ENCODE measurements around the gene KCNJ10. TPM values are rescaled to one million over a fixed set of nuclear protein-coding genes. Genes with fewer than 3 reads are reported as not detected.

The KCNJ10 gene
- total and polyA plus RNA-seq, 5 experiments from 2014 or later = 0.29 TPM; not detected in 4

DNA sequence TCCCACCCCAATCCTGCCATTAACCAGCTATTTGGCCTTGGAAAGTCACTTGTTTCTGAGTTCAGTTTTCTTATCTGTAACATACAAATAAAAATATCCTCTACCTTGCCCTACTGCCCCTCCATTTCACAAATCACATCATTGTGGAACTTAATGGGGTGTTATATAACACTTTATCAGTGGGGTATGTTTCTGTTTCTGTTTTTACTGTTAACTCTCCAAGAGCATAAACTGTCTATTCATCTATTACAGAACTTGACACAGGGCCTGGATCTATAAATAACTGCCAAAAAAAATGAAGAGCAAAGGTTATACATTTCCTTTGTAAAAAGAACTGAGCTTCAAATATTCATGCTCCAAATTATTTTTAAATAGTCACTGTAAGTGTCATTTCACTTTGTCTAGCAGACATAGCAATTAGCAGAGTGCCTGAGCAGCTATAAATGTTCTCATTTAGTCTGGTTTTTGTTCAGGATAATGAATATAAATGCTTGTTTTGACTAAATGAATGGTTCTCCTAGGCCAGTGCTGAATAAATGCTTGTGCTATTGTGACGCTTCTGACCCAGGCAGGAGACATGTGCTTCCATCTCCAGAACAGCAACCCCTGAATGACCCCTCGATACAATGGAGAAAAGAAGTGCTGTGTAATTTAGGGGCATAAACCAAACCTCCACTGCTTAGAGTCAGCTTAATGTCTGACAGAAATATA, 45.6 kb downstream of the KCNJ10 start:
- H3K27ac Mint-ChIP-seq = peak overlapping the region in 2 of 10 donors; percentile 2 to 16
- H3K27me3 Mint-ChIP-seq = no peaks in the 10 kb centered on the region
- DNase-seq (no peak), ATAC-seq (no peak)
- H3K4me3 Mint-ChIP-seq = no peak overlapping the region
- no peaks in the 10 kb centered on the region for H3K9me3 Mint-ChIP-seq
- POLR2A ChIA-PET = no interaction called here
- peaks cover 0 to 13% (median 11%) of the 10 kb centered on the region in 4 donors for H3K4me1 Mint-ChIP-seq
- peaks cover 0 to 9% (median 4%) of the 10 kb centered on the region in 3 donors for H3K36me3 Mint-ChIP-seq

DNA sequence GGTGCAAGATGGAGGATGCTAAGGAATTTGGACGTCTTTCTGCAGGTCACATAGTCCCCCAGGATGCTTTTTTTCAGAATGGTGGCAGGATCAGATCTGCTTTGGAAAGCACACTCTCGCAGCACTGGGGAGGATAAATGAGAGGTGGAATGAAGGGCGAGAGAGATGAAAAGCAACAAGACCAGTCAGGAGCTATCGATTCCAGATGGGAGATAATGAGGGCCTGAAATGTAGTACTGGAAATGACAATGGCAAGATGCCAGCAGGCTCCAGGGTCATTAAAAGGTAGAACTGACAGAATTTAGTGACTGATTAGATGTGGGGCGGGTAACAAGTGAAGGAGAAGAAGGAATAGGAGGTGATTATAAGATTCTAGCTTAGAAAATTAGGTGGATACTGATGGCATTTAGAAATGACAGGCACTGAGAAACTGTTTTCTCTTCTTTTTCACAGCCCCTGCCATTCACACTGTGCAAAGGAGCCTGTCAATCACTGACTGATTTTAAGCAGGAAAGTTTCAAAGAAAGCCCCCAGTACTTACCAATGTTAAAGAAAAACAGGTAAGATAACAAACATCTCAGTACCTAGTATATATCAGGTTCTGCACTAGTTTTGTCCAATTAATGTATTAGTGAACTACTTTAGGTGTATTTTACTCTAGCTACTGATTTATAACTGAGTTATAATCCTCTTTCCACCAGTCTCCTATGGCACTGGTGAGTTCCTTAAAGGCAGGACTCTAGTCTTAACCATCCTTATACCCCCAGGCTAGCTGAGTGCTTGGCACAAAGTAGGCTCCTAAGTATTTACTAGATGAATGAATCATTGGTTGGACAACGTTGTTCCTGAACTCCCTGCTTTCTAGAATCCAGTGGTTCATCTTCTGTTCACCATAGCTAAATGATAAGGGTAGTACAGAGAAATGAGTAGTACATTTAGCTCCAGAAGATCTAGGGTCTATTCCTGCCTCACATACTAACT, 47.3 kb downstream of the KCNJ10 start:
- no peak overlapping the region for H3K4me3 Mint-ChIP-seq
- H3K27ac Mint-ChIP-seq = peak overlapping the region in 2 of 10 donors; percentile 1 to 6
- peaks cover 0 to 6% (median 4%) of the 10 kb centered on the region in 3 donors for H3K36me3 Mint-ChIP-seq
- H3K9me3 Mint-ChIP-seq = no peaks in the 10 kb centered on the region
- H3K27me3 Mint-ChIP-seq = peaks cover 0 to 4% (median 0%) of the 10 kb centered on the region in 5 donors
- DNase-seq (no peak), ATAC-seq (no peak)
- POLR2A ChIA-PET = no interaction called here
- peaks cover 0 to 6% (median 2%) of the 10 kb centered on the region in 4 donors for H3K4me1 Mint-ChIP-seq

DNA sequence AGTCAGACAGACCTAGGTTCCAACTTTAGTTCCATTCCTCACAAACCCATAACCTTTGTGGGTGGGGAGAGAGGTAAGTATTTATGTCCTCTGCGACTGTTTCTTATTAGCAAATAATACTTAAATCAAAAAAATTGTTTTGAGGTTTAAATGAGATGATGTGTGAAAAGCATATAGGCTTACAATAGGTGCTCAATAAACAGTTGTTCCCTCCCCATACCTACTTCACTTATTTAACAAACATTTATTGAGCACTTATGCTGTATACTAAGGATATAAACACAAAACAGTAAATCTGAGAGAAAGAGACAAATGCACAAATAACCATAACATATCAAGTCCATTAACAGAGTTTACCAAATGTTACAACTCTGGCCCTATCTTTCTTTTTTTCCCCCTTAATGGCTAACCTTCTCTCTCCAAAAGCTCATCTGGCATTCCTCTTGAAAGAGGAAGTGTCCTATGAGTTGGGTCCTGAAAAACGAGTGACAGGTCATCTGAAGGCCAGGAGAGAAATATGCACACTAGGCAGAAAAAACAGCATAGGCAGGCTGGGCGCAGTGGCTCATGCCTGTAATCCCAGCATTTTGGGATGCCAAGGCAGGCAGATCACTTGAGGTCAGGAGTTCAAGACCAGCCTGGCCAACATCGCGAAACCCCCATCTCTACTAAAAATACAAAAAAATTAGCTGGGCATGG, 48.4 kb downstream of the KCNJ10 start:
- POLR2A ChIA-PET = no interaction called here
- no peak overlapping the region for H3K27ac Mint-ChIP-seq

DNA sequence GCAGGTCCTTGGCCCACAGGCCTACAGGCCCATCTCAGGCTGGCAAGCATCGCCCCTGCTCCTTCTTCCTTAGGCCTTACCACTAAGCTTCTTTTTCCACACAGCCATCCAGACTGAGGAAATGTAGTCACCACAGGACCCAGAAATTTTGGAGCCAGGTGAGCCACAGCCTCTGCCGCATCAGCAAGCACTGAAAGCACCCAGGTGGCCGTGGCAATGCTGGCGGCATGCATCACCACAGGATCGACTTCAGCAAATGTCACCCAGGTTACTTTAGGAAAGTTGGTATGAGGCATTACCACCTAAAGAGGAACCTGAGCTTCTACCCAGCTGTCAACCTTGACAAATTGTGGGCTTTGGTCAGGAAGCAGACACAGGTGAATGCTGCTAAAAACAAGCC, 49.8 kb downstream of the KCNJ10 start:
- Mint-ChIP-seq H3K9me3 (no peaks in the 10 kb centered on the region), H3K27me3 (peaks cover 0 to 9% (median 2%) of the 10 kb centered on the region in 5 donors), H3K4me1 (peaks cover 0 to 3% (median 0%) of the 10 kb centered on the region in 4 donors), H3K4me3 (no peak overlapping the region), H3K36me3 (no peaks in the 10 kb centered on the region), H3K27ac (no peak overlapping the region)
- DNase-seq (no peak), ATAC-seq (no peak)
- POLR2A ChIA-PET = no interaction called here

More for the DNA sequence above, 48.4 kb downstream of the KCNJ10 start:
- Mint-ChIP-seq H3K27me3 (peaks cover 0 to 9% (median 2%) of the 10 kb centered on the region in 5 donors), H3K36me3 (no peaks in the 10 kb centered on the region), H3K4me1 (peaks cover 0 to 3% (median 0%) of the 10 kb centered on the region in 4 donors), H3K9me3 (no peaks in the 10 kb centered on the region), H3K4me3 (no peak overlapping the region)
- DNase-seq = no peak
- no peak for ATAC-seq

DNA sequence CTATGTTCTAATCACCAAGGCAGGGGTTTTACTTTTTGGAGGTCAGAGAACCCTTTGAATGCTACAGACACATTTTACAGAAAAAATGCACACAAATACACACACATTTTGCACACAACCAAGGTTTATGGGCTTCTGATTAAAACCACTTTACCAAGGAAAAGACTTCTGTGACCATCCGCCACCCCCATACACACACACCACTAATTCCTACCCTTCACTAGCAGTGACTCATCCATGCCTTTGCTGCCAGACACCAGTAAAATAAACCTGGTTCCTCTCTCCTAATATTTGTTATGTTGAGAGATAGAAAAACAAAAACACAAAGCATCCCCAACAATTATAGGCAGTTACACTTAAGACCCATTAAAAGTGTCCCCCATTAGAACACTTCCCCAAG, 51.1 kb downstream of the KCNJ10 start:
- POLR2A ChIA-PET = no interaction called here
- no peak for ATAC-seq
- peaks cover 0 to 9% (median 2%) of the 10 kb centered on the region in 5 donors for H3K27me3 Mint-ChIP-seq
- H3K27ac Mint-ChIP-seq = no peak overlapping the region
- H3K9me3 Mint-ChIP-seq = no peaks in the 10 kb centered on the region
- no peaks in the 10 kb centered on the region for H3K36me3 Mint-ChIP-seq
- no peak overlapping the region for H3K4me3 Mint-ChIP-seq
- H3K4me1 Mint-ChIP-seq = peaks cover 0 to 3% (median 0%) of the 10 kb centered on the region in 4 donors
- no peak for DNase-seq

DNA sequence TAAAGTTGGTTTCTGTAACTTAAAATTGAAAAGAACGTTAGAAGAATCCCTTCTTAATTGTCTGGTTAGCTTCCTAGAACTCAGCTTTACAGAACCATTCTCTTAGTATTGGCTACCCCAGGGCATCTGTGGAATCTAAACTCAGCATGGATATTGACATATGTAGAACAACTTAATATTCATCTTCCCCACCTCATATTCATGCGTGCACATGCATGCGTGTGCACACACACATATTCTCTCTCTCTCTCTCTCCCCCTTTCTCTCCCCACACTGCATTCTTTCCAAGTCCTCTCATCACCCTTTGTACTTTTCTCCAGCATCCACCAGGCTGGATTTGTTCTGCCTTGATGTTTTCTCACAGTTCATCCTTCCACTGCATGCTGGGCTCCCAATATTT, 51.6 kb downstream of the KCNJ10 start:
- peaks cover 0 to 3% (median 0%) of the 10 kb centered on the region in 4 donors for H3K4me1 Mint-ChIP-seq
- H3K36me3 Mint-ChIP-seq = no peaks in the 10 kb centered on the region
- DNase-seq = no peak
- H3K4me3 Mint-ChIP-seq = no peak overlapping the region
- no peaks in the 10 kb centered on the region for H3K9me3 Mint-ChIP-seq
- POLR2A ChIA-PET = no interaction called here
- peak overlapping the region in 2 of 10 donors; percentile 4 to 12 for H3K27ac Mint-ChIP-seq
- H3K27me3 Mint-ChIP-seq = peaks cover 0 to 14% (median 4%) of the 10 kb centered on the region in 5 donors
- no peak for ATAC-seq

DNA sequence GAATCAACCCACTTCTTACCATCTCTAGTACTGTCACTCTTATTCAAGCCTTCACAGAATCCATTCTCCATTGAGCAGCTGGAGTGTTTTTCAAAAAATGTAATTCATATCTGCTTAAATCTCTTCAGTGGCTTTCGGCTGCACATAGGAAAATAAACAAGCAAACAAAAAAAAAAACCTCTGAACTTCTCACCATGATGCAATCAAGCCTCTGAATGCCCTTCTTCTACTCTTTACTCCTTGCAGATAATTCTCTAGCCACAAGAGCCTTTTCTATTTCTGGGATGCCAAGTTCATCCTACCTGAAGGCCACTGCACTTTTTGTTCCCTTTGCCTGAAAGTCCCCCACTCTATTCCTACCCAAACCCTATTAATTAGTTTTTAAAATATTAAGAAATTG, 52.4 kb downstream of the KCNJ10 start:
- no peak overlapping the region for H3K4me3 Mint-ChIP-seq
- H3K9me3 Mint-ChIP-seq = no peaks in the 10 kb centered on the region
- H3K36me3 Mint-ChIP-seq = no peaks in the 10 kb centered on the region
- H3K27me3 Mint-ChIP-seq = peaks cover 0 to 14% (median 4%) of the 10 kb centered on the region in 5 donors
- DNase-seq (no peak), ATAC-seq (no peak)
- H3K4me1 Mint-ChIP-seq = peaks cover 0 to 3% (median 0%) of the 10 kb centered on the region in 4 donors
- no peak overlapping the region for H3K27ac Mint-ChIP-seq
- POLR2A ChIA-PET = no interaction called here

DNA sequence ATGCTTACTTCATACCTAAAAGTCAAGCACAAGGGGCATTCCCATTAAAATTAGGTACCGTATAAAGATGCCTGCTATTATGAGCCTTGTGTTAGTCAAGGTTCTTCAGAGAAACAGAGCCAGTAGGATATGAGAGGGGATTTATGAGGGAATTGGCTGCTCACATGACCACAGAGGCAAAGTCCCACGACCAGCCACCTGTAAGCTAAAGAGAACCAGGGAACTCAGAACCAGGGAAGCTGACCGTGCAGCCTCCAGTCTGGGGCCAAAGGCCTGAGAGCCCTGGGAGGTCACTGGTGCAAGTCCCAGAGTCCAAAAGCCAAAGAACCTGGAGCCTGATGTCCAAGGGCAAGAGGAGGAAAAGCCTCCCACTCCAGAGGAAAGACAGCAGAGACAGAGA, 58.2 kb downstream of the KCNJ10 start:
- no peaks in the 10 kb centered on the region for H3K36me3 Mint-ChIP-seq
- no peaks in the 10 kb centered on the region for H3K4me1 Mint-ChIP-seq
- ATAC-seq (no peak), DNase-seq (no peak)
- POLR2A ChIA-PET = no interaction called here
- peaks cover 5 to 18% (median 5%) of the 10 kb centered on the region in 5 donors for H3K27me3 Mint-ChIP-seq
- H3K4me3 Mint-ChIP-seq = no peak overlapping the region
- H3K9me3 Mint-ChIP-seq = no peaks in the 10 kb centered on the region
- no peak overlapping the region for H3K27ac Mint-ChIP-seq

DNA sequence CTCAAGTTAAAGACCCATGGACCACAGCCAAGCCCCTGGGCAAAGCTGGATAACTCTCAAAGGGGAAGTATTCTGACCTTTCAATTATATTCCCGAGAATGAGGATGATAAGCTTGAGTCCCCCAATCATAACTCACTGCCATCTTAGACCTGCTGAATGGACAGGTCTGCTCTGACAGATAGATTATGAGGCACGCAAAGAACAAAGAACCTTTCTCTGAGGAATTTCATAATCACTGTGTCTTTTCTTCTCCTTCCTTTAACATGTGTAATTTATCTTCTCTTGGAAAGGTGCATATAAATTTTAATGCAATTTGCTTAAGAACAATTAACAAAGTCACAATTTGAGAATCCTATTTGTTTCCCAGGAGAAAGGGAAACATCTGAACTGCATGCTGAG, 60.2 kb downstream of the KCNJ10 start:
- ATAC-seq = no peak
- H3K36me3 Mint-ChIP-seq = no peaks in the 10 kb centered on the region

DNA sequence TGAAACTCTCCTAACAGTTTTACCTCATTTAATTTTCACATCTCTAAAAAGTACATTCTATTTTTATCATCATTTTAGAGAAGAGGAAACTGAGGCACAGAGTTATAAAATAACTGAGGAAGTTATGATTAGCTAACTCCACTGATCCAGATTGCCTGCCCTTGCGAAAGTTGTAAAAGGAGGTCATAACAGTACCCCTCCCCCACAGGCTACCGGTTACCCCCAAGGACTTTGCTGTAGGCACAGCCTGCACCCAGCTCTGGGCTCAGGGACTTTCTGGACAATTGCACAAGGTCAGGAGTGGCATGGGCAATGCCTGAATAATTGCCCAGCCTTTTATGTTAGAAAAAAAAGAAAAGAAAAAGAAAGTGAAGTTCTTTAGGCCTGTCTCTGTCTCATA, 60.9 kb downstream of the KCNJ10 start:
- no peak for ATAC-seq
- Mint-ChIP-seq H3K36me3 (no peaks in the 10 kb centered on the region), H3K4me3 (no peak overlapping the region), H3K9me3 (no peaks in the 10 kb centered on the region), H3K27me3 (peaks cover 3 to 17% (median 5%) of the 10 kb centered on the region in 5 donors), H3K4me1 (no peaks in the 10 kb centered on the region), H3K27ac (no peak overlapping the region)
- no peak for DNase-seq
- POLR2A ChIA-PET = no interaction called here

More for the DNA sequence above, 60.2 kb downstream of the KCNJ10 start:
- DNase-seq = no peak
- H3K9me3 Mint-ChIP-seq = no peaks in the 10 kb centered on the region
- H3K27ac Mint-ChIP-seq = no peak overlapping the region
- peaks cover 3 to 17% (median 5%) of the 10 kb centered on the region in 5 donors for H3K27me3 Mint-ChIP-seq
- H3K4me3 Mint-ChIP-seq = no peak overlapping the region
- POLR2A ChIA-PET = no interaction called here
- no peaks in the 10 kb centered on the region for H3K4me1 Mint-ChIP-seq

DNA sequence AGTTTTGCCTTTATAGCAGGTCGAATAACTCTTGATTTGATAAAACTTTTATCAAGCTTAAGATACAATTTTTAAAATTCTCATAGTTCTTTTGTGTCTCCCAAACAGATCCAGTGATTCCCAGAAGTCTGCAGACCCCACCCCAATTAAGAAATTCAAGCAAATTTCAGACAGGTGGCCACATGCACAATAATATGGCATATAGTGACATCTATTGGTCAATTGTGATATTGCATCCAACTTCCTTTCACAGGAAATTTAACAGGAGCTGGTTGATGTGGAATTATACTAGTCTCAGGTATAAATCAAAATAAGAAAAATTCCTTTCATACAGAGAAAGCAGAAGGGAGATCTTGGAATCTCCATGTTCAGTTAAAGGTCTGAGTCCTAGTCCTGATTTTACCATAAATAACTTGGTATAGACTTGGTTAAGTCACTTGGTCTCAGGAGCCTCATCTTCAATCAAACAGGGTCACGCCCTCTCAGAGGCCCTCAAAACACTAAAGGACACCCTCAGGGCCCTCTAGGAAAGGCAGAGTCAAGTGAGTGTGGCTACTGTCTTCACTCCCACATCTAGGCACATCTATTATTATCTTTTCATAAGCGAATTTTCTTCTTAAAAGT, 62.3 kb downstream of the KCNJ10 start:
- peaks cover 0 to 13% (median 5%) of the 10 kb centered on the region in 5 donors for H3K27me3 Mint-ChIP-seq
- H3K27ac Mint-ChIP-seq = no peak overlapping the region
- H3K4me1 Mint-ChIP-seq = no peaks in the 10 kb centered on the region
- DNase-seq (peak in 3 of 10 donors; percentile 47 to 58 (median 49)), ATAC-seq (no peak)
- no peaks in the 10 kb centered on the region for H3K36me3 Mint-ChIP-seq
- no peak overlapping the region for H3K4me3 Mint-ChIP-seq
- POLR2A ChIA-PET = interaction anchor here (1.5 kb wide), 1 partner anchor 82 kb away, joined by 4 read pairs; the partner anchor contains the start of gene TAGLN2
- no peaks in the 10 kb centered on the region for H3K9me3 Mint-ChIP-seq

DNA sequence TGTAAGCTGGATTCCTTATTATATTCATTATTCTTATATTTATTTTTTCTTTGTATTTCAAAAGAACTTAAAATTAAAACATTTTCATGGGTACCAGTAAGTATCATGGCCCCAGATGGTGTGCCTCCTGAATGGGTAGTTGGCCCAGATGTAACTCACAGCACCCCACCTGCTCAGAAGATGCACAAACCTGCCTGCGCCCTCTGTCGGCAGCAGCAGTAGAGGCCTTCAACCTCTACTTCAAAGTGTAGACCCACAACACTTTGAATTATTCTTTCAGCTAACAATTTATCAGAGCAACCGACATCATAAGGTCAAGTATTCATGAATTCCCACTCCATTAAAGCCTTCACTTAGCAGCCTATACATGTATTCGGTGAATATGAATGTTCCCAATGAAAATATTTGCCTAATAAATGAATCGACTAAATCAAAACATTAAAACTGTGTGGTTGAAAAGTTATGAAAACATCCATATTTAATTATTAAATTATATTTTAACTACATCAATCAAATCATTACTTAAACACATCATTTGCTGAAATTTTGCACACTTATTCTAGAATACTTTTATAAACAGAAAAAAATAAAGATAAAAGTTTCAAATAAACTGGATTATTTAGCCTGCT, 63.5 kb downstream of the KCNJ10 start:
- DNase-seq (peak; percentile 53 to 87 (median 64)), ATAC-seq (peak; percentile 94 to 99)
- Mint-ChIP-seq H3K27me3 (peaks cover 0 to 11% (median 5%) of the 10 kb centered on the region in 5 donors), H3K4me3 (no peak overlapping the region), H3K36me3 (no peaks in the 10 kb centered on the region), H3K9me3 (no peaks in the 10 kb centered on the region), H3K4me1 (no peaks in the 10 kb centered on the region), H3K27ac (no peak overlapping the region)
- POLR2A ChIA-PET = interaction anchor here (1.5 kb wide), 1 partner anchor 81 kb away, joined by 4 read pairs; the partner anchor contains the start of gene TAGLN2
